Thyroid gland (tissue), 4 donors: Measurements from ENCODE around the gene RPL22. TPM values are rescaled to one million over a fixed set of nuclear protein-coding genes. Genes with fewer than 3 reads are reported as not detected.

Source experiments
- DNase-seq, 2 donors: peaks; one replicate each; pipeline ENCODE4 v3.0.0-alpha.2; 2019
- H3K27ac ChIP-seq, 3 donors: fragments of 200-600 bp; sonication (generic); 1 replicate in 2 of 3; 2 replicates in 1 of 3; pipeline ENCODE4 v1.5.1; 2016 to 2019; ENCODE audit warnings: mild to moderate bottlenecking in 1 of 3, moderate library complexity in 1 of 3
- H3K27me3 ChIP-seq: fragments of 200-600 bp; sonication (generic); one replicate; pipeline ENCODE4 v1.5.1; 2019
- H3K36me3 ChIP-seq, 2 donors: fragments of 200-600 bp; sonication (generic); one replicate each; pipeline ENCODE4 v1.5.1; 2016 to 2019
- H3K4me1 ChIP-seq, 2 donors: fragments of 200-600 bp; sonication (generic); one replicate each; pipeline ENCODE4 v1.5.1; 2017 to 2019
- H3K4me3 ChIP-seq, 3 donors: fragments of 200-600 bp; sonication (generic); replicated peaks in 1 of 3; 1 replicate in 2 of 3; 2 replicates in 1 of 3; pipeline ENCODE4 v1.5.1; 2016; ENCODE audit warnings: mild to moderate bottlenecking in 1 of 3
- H3K9me3 ChIP-seq: fragments of 200-600 bp; sonication (generic); one replicate; pipeline ENCODE4 v1.5.1; 2017
- POLR2A ChIP-seq, 2 donors: fragments of 450-650 bp; IDR thresholded peaks; one replicate each; pipeline ENCODE4 v1.6.1; 2017; ENCODE audit warnings: antibody characterized with exemption in 2 of 2, mild to moderate bottlenecking in 2 of 2, moderate library complexity in 1 of 2
- WGBS, 2 donors: methylation state at CpG; one replicate each; pipeline ENCODE4 v1.1.5; 2017; 5-methylcytosine and 5-hydroxymethylcytosine counted together
- intact Hi-C: fragments of 100-400 bp; cut with DNase I; formaldehyde crosslinking; loops from one replicate; pipeline ENCODE4 v1.15.1; 2023
- total RNA-seq, 4 donors: library from RNA; depleted of rRNA; stranded (reverse); fragments of >200 nt; gene quantifications; one replicate each; pipeline ENCODE4 v1.2.3, GENCODE V29; 2016
- TF ChIP-seq, protein P1 (sequence below), 6 experiments: fragments of 200-600 bp in 3 of 6; fragments of 450-650 bp in 3 of 6; sonication (generic) in 3 of 6; IDR thresholded peaks; one replicate each; pipeline ENCODE4 v1.5.1; 2016 to 2019; ENCODE audit warnings: antibody characterized with exemption in 6 of 6, mild to moderate bottlenecking in 2 of 6, inconsistent platforms in 1 of 6, moderate library complexity in 1 of 6

RPL22 gene
- total RNA-seq, 4 donors from 2014 or later: 154 to 230 (median 181) TPM

DNA sequence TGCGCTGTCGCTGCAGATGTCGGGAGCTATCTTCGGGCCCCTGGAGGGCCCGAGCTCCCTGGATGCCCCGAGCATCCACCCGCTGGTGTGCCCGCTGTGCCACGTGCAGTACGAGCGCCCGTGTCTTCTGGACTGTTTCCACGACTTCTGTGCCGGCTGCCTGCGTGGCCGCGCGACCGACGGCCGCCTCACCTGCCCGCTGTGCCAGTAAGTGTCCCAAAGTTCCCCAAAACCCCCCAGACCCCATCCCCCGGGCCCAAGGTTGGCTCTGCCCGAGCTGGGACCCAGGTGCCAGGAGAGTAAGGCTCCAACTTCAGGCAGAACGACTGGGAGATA is 7.1 kb upstream of the RPL22 start:
- no peak for DNase-seq
- H3K27me3 ChIP-seq: no peaks in the 10 kb centered on the region
- H3K4me3 ChIP-seq: peak overlapping the region in 2 of 3 donors; percentile 22 to 47
- H3K4me1 ChIP-seq: peaks cover 24 to 32% of the 10 kb centered on the region in 2 donors
- peak overlapping the region in 1 of 3 donors; percentile 63 for H3K27ac ChIP-seq
- TF ChIP-seq POLR2A (IDR thresholded peaks at IDR 0.05): no peak
- TF ChIP-seq, protein P1, sequence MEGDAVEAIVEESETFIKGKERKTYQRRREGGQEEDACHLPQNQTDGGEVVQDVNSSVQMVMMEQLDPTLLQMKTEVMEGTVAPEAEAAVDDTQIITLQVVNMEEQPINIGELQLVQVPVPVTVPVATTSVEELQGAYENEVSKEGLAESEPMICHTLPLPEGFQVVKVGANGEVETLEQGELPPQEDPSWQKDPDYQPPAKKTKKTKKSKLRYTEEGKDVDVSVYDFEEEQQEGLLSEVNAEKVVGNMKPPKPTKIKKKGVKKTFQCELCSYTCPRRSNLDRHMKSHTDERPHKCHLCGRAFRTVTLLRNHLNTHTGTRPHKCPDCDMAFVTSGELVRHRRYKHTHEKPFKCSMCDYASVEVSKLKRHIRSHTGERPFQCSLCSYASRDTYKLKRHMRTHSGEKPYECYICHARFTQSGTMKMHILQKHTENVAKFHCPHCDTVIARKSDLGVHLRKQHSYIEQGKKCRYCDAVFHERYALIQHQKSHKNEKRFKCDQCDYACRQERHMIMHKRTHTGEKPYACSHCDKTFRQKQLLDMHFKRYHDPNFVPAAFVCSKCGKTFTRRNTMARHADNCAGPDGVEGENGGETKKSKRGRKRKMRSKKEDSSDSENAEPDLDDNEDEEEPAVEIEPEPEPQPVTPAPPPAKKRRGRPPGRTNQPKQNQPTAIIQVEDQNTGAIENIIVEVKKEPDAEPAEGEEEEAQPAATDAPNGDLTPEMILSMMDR (IDR thresholded peaks at IDR 0.05): no peak
- intact Hi-C loops: loop anchor here (5.0 kb wide), 1 partner anchor 36 kb away; the partner anchor contains the start of gene HES3
- WGBS, 2 donors: 20% methylated on average over 1 of the region's 25 CpGs; no CpG with 5 or more reads in 1 of the 2 donors
- no peaks in the 10 kb centered on the region for H3K36me3 ChIP-seq
- H3K9me3 ChIP-seq: no peaks in the 10 kb centered on the region

DNA sequence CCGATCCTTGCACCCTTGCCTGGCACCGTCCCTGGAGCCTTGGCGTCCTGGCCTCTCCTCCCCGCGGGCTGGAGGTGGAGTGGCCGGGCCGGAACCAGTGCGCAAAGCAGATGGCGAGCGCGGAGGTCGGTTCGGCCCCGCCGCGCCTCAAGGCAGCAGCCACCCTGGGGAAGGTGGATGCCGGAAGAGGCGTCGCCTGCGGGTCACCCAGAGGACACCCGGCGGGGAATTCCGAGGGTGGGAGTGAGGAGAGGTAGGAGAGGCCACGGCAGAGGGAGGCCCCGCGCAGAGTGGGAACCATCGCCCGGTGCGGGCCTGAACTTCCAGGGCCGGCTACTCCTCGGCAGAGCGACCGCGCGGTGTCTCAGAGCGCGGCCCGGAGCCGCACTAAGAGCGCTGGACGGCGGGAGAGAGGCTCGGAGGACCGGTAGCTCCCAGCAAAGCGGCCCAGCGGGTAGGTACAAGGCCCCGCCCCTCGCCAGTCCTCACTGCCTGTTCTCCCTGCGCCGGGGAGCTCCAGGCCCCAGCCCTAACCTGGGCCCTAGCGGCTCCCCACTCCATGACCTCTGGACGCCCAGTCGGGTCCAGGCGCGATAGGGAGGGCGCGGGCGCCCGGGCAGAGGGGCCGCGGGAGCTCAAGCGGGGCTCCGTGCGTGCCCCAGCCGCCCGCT is 6.6 kb upstream of the RPL22 start, which contains the start of gene RNF207:
Gene RNF207, plus strand, starts transcription at position 271 of the 671 bp plus-strand sequence. CDS start 417 bp downstream, outside the sequence.
- DNase-seq: peak; percentile 71 to 72
- 0 to 2% methylated on average over 2 to 16 of the region's 66 CpGs for WGBS, 2 donors
- peak within 1 kb of the TSS; percentile 18 to 47 (median 22) for H3K4me3 ChIP-seq
- H3K4me1 ChIP-seq: peaks cover 24 to 32% of the 10 kb centered on the region in 2 donors
- no peaks in the 10 kb centered on the region for H3K9me3 ChIP-seq
- intact Hi-C loops: loop anchor here (5.0 kb wide), 1 partner anchor 36 kb away; the partner anchor contains the start of gene HES3
- H3K27me3 ChIP-seq: no peaks in the 10 kb centered on the region
- H3K36me3 ChIP-seq: no peaks in the 10 kb centered on the region
- TF ChIP-seq POLR2A (IDR thresholded peaks at IDR 0.05): peak in 1 of 2 donors; percentile 58
- TF ChIP-seq, protein P1 (IDR thresholded peaks at IDR 0.05): no peak
- peak within 1 kb of the TSS in 2 of 3 donors; percentile 56 to 63 for H3K27ac ChIP-seq

DNA sequence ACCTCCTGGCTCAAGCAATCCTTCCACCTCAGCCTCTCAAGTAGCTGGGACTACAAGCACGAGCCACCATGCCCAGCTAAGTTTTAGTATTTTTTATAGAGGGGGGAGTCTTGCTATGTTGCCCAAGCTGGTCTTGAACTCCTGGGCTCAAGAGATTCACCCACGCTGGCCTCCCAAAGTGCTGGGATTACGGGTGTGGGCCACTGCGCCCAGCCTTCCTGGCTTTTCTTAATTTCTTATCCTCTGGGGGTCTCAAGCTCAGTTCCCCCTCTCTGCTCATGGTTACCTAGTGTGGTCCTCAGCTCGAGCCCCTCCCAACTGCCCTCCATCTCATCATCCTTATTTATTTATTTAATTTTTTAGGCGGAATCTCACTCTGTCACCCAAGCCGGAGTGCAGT is 2.9 kb upstream of the RPL22 start:
- TF ChIP-seq, protein P1 (IDR thresholded peaks at IDR 0.05): no peak
- TF ChIP-seq POLR2A (IDR thresholded peaks at IDR 0.05): no peak
- peaks cover 19 to 39% of the 10 kb centered on the region in 2 donors for H3K4me1 ChIP-seq
- no peak for DNase-seq
- WGBS, 2 donors: 84 to 85% methylated on average over 7 of the region's 7 CpGs
- H3K4me3 ChIP-seq: no peak overlapping the region
- intact Hi-C loops: no loop called here
- peaks cover 0 to 7% of the 10 kb centered on the region in 2 donors for H3K36me3 ChIP-seq
- H3K27ac ChIP-seq: no peak overlapping the region
- no peaks in the 10 kb centered on the region for H3K27me3 ChIP-seq
- no peaks in the 10 kb centered on the region for H3K9me3 ChIP-seq

DNA sequence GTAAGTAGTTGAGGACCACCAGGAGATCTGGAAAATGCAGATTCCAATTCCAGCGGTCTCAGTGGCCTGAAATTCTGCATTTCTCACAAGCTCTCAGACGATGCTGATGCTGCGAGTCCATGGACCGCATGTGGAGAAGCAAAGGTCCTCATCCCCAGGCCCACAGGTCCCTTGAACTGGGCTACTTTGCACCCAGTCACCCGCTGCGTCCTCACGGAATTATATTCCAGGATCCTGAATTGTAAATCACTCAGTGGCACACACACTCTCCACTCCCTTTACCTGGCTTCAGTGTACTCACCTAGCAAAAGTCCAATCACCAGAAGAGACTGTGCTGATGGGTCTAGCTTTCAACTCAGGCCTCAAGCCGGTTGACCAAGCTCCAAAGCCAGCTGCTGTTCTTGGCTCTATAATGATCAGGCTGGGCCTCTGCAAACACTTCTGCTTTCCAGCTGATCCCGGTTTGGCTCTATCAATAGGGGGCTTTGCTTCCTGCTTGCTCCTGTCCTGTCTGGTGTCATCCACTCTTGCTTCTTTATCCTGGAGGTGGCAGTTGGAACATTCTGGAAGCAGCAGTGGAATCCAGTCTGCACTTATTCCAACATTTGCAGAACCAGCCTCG is 904 bp upstream of the RPL22 start:
- H3K27ac ChIP-seq: peak overlapping the region; percentile 53 to 66 (median 56)
- 68 to 74% methylated on average over 10 of the region's 10 CpGs for WGBS, 2 donors
- H3K4me3 ChIP-seq: peak overlapping the region in 2 of 3 donors; percentile 16 to 100
- peaks cover 14 to 28% of the 10 kb centered on the region in 2 donors for H3K4me1 ChIP-seq
- no peak for DNase-seq
- no peak for TF ChIP-seq POLR2A (IDR thresholded peaks at IDR 0.05)
- TF ChIP-seq, protein P1 (IDR thresholded peaks at IDR 0.05): no peak
- H3K9me3 ChIP-seq: no peaks in the 10 kb centered on the region
- peaks cover 6 to 7% of the 10 kb centered on the region in 2 donors for H3K36me3 ChIP-seq
- intact Hi-C loops: no loop called here
- H3K27me3 ChIP-seq: no peaks in the 10 kb centered on the region
